Peyer's patch (tissue), 4 donors: ENCODE measurements around the gene MPHOSPH9. TPM values are rescaled to one million over a fixed set of nuclear protein-coding genes. Genes with fewer than 3 reads are reported as not detected.

Source experiments
- DNase-seq, 3 donors: peaks; one replicate each; pipeline ENCODE4 v3.0.0-alpha.2; 2017 to 2019
- H3K27ac ChIP-seq, 4 donors: fragments of 200-600 bp; sonication (generic); one replicate each; pipeline ENCODE4 v1.5.1; 2016 to 2019
- H3K27me3 ChIP-seq, 2 donors: fragments of 200-600 bp; sonication (generic); one replicate each; pipeline ENCODE4 v1.5.1; 2019
- H3K36me3 ChIP-seq, 3 donors: fragments of 200-600 bp; sonication (generic); one replicate each; pipeline ENCODE4 v1.5.1; 2016 to 2019
- H3K4me1 ChIP-seq, 4 donors: fragments of 200-600 bp; sonication (generic); one replicate each; pipeline ENCODE4 v1.5.1; 2016 to 2019
- H3K4me3 ChIP-seq, 4 donors: fragments of 200-600 bp; sonication (generic); 1 replicate in 3 of 4; 2 replicates in 1 of 4; pipeline ENCODE4 v1.5.1; 2016 to 2019; ENCODE audit warnings: mild to moderate bottlenecking in 1 of 4
- H3K9me3 ChIP-seq, 4 donors: fragments of 200-600 bp; sonication (generic); one replicate each; pipeline ENCODE4 v1.5.1; 2016 to 2019; ENCODE audit warnings: mild to moderate bottlenecking in 1 of 4
- CTCF ChIP-seq, 6 experiments: fragments of 450-650 bp in 4 of 6; fragments of 200-600 bp in 2 of 6; sonication (generic) in 1 of 6; IDR thresholded peaks; one replicate each; pipeline ENCODE4 v1.5.1; 2017 to 2019; ENCODE audit warnings: antibody characterized with exemption in 6 of 6, mild to moderate bottlenecking in 3 of 6, moderate library complexity in 1 of 6
- POLR2A ChIP-seq, 2 donors: fragments of 450-650 bp; IDR thresholded peaks; one replicate each; pipeline ENCODE4 v1.5.1; 2017; ENCODE audit warnings: antibody characterized with exemption in 2 of 2, mild to moderate bottlenecking in 2 of 2, moderate library complexity in 2 of 2
- total RNA-seq, 4 donors: library from RNA; depleted of rRNA; stranded (reverse); fragments of >200 nt; gene quantifications; one replicate each; pipeline ENCODE4 v1.1.0, GENCODE V29; 2016

MPHOSPH9 gene
- total RNA-seq, 4 donors from 2014 or later: 26.0 to 71.0 (median 35.6) TPM

- H3K36me3 ChIP-seq: no peaks in the 10 kb centered on the region
- no peaks in the 10 kb centered on the region for H3K9me3 ChIP-seq
- TF ChIP-seq POLR2A (IDR thresholded peaks at IDR 0.05): no peak
- no peak for TF ChIP-seq CTCF (IDR thresholded peaks at IDR 0.05)
- H3K27ac ChIP-seq: no peak overlapping the region
- no peak for DNase-seq
- H3K27me3 ChIP-seq: no peaks in the 10 kb centered on the region
- no peak overlapping the region for H3K4me3 ChIP-seq
- H3K4me1 ChIP-seq: peaks cover 0 to 3% (median 0%) of the 10 kb centered on the region in 4 donors
Observed at GRCh38 chr12:123242116-123242904, 9.4 kb upstream of the MPHOSPH9 start.

GRCh38 chr12:123238961-123239360, 6.0 kb upstream of the MPHOSPH9 start:
- Histone ChIP-seq H3K4me3 (no peak overlapping the region), H3K27ac (no peak overlapping the region), H3K4me1 (peaks cover 0 to 27% (median 9%) of the 10 kb centered on the region in 4 donors), H3K9me3 (no peaks in the 10 kb centered on the region), H3K36me3 (no peaks in the 10 kb centered on the region), H3K27me3 (no peaks in the 10 kb centered on the region)
- TF ChIP-seq CTCF (IDR thresholded peaks at IDR 0.05) (no peak), POLR2A (IDR thresholded peaks at IDR 0.05) (no peak)
- DNase-seq: no peak

- Histone ChIP-seq H3K27ac (peak overlapping the region in 1 of 4 donors; percentile 72), H3K4me1 (peaks cover 0 to 28% (median 9%) of the 10 kb centered on the region in 4 donors)
- TF ChIP-seq POLR2A (IDR thresholded peaks at IDR 0.05): no peak
- no peak for TF ChIP-seq CTCF (IDR thresholded peaks at IDR 0.05)
Observed at GRCh38 chr12:123238330-123238682, 5.4 kb upstream of the MPHOSPH9 start.

GRCh38 chr12:123237646-123238329, 4.8 kb upstream of the MPHOSPH9 start:
- Histone ChIP-seq H3K4me1 (peaks cover 0 to 28% (median 9%) of the 10 kb centered on the region in 4 donors), H3K27me3 (no peaks in the 10 kb centered on the region), H3K4me3 (no peak overlapping the region), H3K9me3 (no peaks in the 10 kb centered on the region), H3K36me3 (no peaks in the 10 kb centered on the region), H3K27ac (peak overlapping the region in 2 of 4 donors; percentile 7 to 72)
- TF ChIP-seq CTCF (IDR thresholded peaks at IDR 0.05) (peak; percentile 68 to 81 (median 78)), POLR2A (IDR thresholded peaks at IDR 0.05) (no peak)
- peak; percentile 74 to 90 (median 74) for DNase-seq

More at GRCh38 chr12:123238330-123238682, 5.4 kb upstream of the MPHOSPH9 start:
- DNase-seq: no peak
- H3K27me3 ChIP-seq: no peaks in the 10 kb centered on the region
- no peaks in the 10 kb centered on the region for H3K9me3 ChIP-seq
- H3K4me3 ChIP-seq: no peak overlapping the region
- H3K36me3 ChIP-seq: no peaks in the 10 kb centered on the region

GRCh38 chr12:123233505-123234308, 766 bp upstream of the MPHOSPH9 start:
- H3K9me3 ChIP-seq: no peaks in the 10 kb centered on the region
- no peaks in the 10 kb centered on the region for H3K27me3 ChIP-seq
- peak overlapping the region; percentile 66 to 71 (median 70) for H3K4me3 ChIP-seq
- no peak for DNase-seq
- no peaks in the 10 kb centered on the region for H3K36me3 ChIP-seq
- peaks cover 0 to 40% (median 9%) of the 10 kb centered on the region in 4 donors for H3K4me1 ChIP-seq
- TF ChIP-seq CTCF (IDR thresholded peaks at IDR 0.05) (peak in 2 of 6 experiments; percentile 3 to 7), POLR2A (IDR thresholded peaks at IDR 0.05) (peak; percentile 27 to 57)
- H3K27ac ChIP-seq: peak overlapping the region; percentile 83 to 95 (median 88)
